C4-2B (cell line): ENCODE data around the gene ARID5B.

Experiments
- ZFX ChIP-seq: fragments of 450-650 bp; IDR thresholded peaks from 2 replicates; pipeline ENCODE4 v1.6.1; 2017
- TF ChIP-seq, protein P1 (sequence below): fragments of 450-650 bp; conservative IDR thresholded peaks from 2 replicates; pipeline ENCODE4 v1.5.1; 2017; ENCODE audit warnings: mild to moderate bottlenecking

GRCh38 chr10:61931620-61932332 is 30.3 kb downstream of the ARID5B start:
- TF ChIP-seq, protein P1, sequence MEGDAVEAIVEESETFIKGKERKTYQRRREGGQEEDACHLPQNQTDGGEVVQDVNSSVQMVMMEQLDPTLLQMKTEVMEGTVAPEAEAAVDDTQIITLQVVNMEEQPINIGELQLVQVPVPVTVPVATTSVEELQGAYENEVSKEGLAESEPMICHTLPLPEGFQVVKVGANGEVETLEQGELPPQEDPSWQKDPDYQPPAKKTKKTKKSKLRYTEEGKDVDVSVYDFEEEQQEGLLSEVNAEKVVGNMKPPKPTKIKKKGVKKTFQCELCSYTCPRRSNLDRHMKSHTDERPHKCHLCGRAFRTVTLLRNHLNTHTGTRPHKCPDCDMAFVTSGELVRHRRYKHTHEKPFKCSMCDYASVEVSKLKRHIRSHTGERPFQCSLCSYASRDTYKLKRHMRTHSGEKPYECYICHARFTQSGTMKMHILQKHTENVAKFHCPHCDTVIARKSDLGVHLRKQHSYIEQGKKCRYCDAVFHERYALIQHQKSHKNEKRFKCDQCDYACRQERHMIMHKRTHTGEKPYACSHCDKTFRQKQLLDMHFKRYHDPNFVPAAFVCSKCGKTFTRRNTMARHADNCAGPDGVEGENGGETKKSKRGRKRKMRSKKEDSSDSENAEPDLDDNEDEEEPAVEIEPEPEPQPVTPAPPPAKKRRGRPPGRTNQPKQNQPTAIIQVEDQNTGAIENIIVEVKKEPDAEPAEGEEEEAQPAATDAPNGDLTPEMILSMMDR = no peak
- no peak for TF ChIP-seq ZFX
